ENCODE measurements around the gene CRYL1.

Gene CRYL1

DNA sequence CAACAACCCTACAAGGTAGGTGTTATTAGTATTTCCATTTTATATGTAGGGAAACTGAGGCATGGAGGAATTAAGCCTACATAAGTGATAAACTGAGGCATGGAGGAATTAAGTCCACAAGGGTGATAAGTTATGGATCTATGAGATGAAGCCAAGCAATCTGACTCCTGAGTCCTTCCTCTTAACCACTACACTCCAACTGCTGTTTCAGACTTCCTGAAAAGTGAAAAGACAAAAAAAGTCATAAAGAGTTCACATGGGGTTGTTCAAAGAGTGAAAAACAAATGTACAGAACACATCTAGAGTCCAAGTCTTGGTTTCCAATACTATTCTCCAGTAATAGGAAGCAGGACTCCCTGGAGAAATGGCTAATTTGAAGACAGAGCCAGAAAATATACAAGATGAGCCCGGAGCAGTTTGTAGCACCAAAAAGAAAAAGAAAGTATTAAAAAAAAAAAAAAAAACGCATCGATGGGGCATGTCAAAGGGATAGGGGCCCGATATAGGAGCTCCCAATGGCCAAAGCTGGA is 12.1 kb downstream of the CRYL1 start:
- no peak for TF ChIP-seq TAF1 (IDR thresholded peaks at IDR 0.05; ENCODE audit: borderline replicate concordance, insufficient read depth, low read length)
- TF ChIP-seq SIN3A (IDR thresholded peaks at IDR 0.05; ENCODE audit: borderline replicate concordance, insufficient read depth, low read length), result no peak
- no peak for TF ChIP-seq POLR2AphosphoS5 (IDR thresholded peaks at IDR 0.05; ENCODE audit: low read depth, low read length)
- no peak for TF ChIP-seq FOXP2 (optimal IDR thresholded peaks at IDR 0.05; ENCODE audit: borderline replicate concordance, extremely low read depth, extremely low read length, insufficient read depth)
- TF ChIP-seq, protein P1, sequence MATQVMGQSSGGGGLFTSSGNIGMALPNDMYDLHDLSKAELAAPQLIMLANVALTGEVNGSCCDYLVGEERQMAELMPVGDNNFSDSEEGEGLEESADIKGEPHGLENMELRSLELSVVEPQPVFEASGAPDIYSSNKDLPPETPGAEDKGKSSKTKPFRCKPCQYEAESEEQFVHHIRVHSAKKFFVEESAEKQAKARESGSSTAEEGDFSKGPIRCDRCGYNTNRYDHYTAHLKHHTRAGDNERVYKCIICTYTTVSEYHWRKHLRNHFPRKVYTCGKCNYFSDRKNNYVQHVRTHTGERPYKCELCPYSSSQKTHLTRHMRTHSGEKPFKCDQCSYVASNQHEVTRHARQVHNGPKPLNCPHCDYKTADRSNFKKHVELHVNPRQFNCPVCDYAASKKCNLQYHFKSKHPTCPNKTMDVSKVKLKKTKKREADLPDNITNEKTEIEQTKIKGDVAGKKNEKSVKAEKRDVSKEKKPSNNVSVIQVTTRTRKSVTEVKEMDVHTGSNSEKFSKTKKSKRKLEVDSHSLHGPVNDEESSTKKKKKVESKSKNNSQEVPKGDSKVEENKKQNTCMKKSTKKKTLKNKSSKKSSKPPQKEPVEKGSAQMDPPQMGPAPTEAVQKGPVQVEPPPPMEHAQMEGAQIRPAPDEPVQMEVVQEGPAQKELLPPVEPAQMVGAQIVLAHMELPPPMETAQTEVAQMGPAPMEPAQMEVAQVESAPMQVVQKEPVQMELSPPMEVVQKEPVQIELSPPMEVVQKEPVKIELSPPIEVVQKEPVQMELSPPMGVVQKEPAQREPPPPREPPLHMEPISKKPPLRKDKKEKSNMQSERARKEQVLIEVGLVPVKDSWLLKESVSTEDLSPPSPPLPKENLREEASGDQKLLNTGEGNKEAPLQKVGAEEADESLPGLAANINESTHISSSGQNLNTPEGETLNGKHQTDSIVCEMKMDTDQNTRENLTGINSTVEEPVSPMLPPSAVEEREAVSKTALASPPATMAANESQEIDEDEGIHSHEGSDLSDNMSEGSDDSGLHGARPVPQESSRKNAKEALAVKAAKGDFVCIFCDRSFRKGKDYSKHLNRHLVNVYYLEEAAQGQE (IDR thresholded peaks at IDR 0.05; ENCODE audit: insufficient read depth in 1 of 2, low read depth in 2 of 2, low read length in 2 of 2), result no peak

DNA sequence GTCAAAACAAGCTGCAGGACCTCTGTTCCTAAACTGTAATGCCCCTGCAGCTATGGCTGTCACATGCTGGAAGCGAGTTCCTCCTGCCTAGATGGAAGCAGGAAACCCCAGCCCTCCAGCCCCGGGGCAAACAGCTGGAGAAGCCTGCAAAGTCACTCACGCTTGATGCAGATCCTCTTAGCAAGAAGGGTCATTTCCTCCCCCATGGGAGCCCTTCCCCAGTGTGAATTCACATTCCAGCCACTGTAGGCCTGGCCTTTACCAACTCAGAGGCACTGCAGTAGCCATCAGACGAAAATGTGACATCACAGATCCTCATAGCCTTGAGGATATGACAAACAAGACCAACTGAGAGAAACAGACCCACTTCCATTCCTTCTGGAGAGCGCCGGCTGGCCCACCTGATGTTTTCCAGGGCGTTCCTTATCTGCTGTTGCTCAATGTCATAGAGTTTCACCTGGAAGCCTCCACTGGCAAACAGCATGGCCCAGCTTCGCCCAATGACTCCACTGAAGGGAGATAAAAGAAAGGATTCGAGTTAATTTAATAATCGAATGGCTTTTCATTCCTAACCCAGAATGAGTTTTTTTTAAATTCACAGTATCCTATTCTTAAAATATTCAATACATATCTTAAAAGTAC is 13.5 kb downstream of the CRYL1 start:
- TF ChIP-seq, protein P1 (IDR thresholded peaks at IDR 0.05; ENCODE audit: insufficient read depth in 1 of 2, low read depth in 2 of 2, low read length in 2 of 2), result no peak
- no peak for TF ChIP-seq FOXP2 (optimal IDR thresholded peaks at IDR 0.05; ENCODE audit: borderline replicate concordance, extremely low read depth, extremely low read length, insufficient read depth)
- TF ChIP-seq TAF1 (IDR thresholded peaks at IDR 0.05; ENCODE audit: borderline replicate concordance, insufficient read depth, low read length), result no peak
- no peak for TF ChIP-seq SIN3A (IDR thresholded peaks at IDR 0.05; ENCODE audit: borderline replicate concordance, insufficient read depth, low read length)
- no peak for TF ChIP-seq POLR2AphosphoS5 (IDR thresholded peaks at IDR 0.05; ENCODE audit: low read depth, low read length)

DNA sequence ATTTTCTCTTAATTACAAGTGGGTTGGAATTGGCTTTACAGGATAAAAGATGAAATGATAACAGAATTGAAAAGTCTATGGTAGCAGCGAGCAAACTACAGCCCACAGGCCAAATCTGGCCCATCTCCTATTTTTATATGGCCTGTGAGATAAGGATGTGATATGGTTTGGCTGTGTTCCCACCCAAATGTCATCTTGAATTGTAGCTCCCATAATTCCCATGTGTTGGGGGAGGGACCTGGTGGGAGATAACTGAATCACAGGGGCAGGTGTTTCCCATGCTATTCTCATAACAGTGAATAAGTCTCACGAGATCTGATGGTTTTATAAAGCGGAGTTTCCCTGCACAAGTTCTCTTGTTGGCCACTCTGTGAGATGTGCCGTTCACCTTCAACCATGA is 19.0 kb downstream of the CRYL1 start:
- TF ChIP-seq SIN3A (IDR thresholded peaks at IDR 0.05; ENCODE audit: borderline replicate concordance, insufficient read depth, low read length), result no peak
- TF ChIP-seq FOXP2 (optimal IDR thresholded peaks at IDR 0.05; ENCODE audit: borderline replicate concordance, extremely low read depth, extremely low read length, insufficient read depth), result no peak
- TF ChIP-seq, protein P1 (IDR thresholded peaks at IDR 0.05; ENCODE audit: insufficient read depth in 1 of 2, low read depth in 2 of 2, low read length in 2 of 2), result no peak
- no peak for TF ChIP-seq POLR2AphosphoS5 (IDR thresholded peaks at IDR 0.05; ENCODE audit: low read depth, low read length)
- TF ChIP-seq TAF1 (IDR thresholded peaks at IDR 0.05; ENCODE audit: borderline replicate concordance, insufficient read depth, low read length), result no peak

DNA sequence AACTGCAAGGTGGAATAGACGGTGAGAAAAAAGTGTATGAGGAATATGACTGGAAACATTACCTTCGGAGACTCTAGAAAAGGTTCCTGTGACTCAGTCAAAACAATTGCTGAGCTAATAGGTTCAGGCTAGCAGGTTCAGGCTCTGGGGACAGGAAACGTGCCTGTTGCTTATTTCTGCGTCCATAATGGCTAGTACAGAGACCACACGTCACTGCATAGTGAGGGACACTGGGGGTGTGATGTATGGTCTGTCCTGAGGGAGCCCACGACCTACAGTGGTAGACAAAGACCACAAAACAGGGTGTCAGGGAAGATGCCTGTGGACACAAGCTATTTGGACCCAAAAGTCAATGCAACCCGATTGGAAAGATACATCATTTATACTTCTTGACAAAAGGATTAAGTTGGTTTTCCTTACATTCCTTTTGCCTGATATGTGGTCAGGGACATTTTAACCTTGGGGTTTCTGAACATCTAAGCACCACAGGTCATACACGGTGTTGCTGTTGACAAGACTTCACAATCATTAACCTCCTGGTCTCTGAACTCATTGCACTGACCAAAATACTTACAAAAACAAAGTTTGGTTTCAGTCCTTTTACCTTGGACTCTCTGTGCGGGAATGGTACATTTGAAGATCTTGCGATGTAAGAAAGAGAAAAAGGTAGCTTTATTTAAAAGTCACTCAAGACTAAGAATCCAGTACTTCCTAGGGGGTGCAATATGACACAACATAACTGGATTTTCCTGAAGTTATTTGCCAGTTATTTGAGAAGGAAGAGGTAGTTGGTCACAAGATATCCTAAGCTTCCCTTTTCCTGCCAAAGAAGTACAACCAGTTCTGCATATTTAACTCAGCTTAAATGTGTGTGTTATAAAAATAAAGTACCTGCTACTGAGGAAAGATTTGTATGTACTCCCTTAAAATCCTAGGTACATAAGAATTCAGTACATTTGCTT is 20.0 kb downstream of the CRYL1 start:
- TF ChIP-seq POLR2AphosphoS5 (IDR thresholded peaks at IDR 0.05; ENCODE audit: low read depth, low read length), result no peak

DNA sequence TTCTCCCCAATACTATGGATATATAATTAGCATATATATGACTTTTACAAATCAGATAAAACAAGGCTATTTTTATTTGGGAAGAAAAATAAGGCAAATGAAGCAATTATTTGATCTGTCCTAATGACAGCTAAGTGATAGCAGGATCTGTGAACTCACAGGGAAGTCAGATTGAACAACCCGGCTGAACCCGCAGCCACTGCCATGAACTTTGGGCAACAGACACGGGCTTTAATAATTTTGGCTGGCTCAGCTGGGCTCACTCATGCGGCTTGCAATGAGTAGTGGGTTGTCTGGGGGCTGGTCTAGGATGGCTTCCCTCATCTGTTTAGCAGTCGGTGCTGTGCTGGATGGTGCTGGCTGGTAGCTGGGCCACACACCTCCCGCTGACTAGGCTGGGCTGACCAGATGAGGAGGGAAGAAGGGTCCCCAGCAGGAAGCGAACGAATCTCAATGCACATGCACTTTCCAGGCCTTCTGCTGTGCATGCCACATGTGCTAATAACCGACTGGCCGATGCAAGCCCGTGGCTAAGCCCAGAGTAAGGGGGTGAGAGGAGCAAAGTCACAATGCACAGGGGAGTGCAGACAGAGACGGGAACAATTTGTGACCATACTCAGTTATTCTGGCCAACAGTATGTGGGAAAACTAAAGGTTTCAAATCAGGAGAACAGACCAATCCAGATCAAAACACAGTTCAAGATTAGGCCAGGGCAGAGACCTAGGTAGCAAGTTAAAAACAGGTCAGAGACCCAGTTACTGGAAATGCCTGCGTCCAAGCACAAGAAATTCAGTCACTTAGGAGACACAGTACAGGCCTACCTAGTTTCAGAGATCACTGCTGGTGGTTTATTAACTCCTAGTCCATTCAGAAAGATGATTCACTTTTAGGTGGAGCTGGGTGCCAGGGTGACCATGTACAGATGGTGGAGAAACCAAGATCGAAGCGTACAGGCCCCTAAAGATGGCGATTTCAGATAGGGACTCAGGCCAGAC is 22.3 kb downstream of the CRYL1 start:
- TF ChIP-seq FOXP2 (optimal IDR thresholded peaks at IDR 0.05; ENCODE audit: borderline replicate concordance, extremely low read depth, extremely low read length, insufficient read depth) (no peak), POLR2AphosphoS5 (IDR thresholded peaks at IDR 0.05; ENCODE audit: low read depth, low read length) (no peak), TAF1 (IDR thresholded peaks at IDR 0.05; ENCODE audit: borderline replicate concordance, insufficient read depth, low read length) (no peak), SIN3A (IDR thresholded peaks at IDR 0.05; ENCODE audit: borderline replicate concordance, insufficient read depth, low read length) (no peak)
- TF ChIP-seq, protein P1 (IDR thresholded peaks at IDR 0.05; ENCODE audit: insufficient read depth in 1 of 2, low read depth in 2 of 2, low read length in 2 of 2), result no peak
